ENCODE data around the gene LONRF2. TPM values are rescaled to one million over a fixed set of nuclear protein-coding genes. Genes with fewer than 3 reads are reported as not detected.

Gene LONRF2
- total RNA-seq, 1 experiment from 2014 or later: 2.7 TPM

- no peaks in the 10 kb centered on the region; the same call in 1 of the 2 replicates for H3K4me1 ChIP-seq (ENCODE audit: insufficient read depth, low read length)
- no peak overlapping the region for H3K23ac ChIP-seq (ENCODE audit: insufficient read length, low read depth, low read length)
- H3T11ph ChIP-seq (ENCODE audit: low read length): no peak overlapping the region
- no peaks in the 10 kb centered on the region for H3K23me2 ChIP-seq (ENCODE audit: insufficient read length, low read depth, low read length, poor library complexity, severe bottlenecking)
- no peak overlapping the region for H3K14ac ChIP-seq (ENCODE audit: insufficient read depth, low read length)
- H3K27me3 ChIP-seq (ENCODE audit: insufficient read depth, low read length): no peaks in the 10 kb centered on the region
- no peaks in the 10 kb centered on the region for H3K79me1 ChIP-seq (ENCODE audit: insufficient read depth, low read depth, low read length, poor library complexity, severe bottlenecking)
- H4K91ac ChIP-seq (ENCODE audit: insufficient read length, low read depth, low read length): no peak overlapping the region
- no peaks in the 10 kb centered on the region for H4K20me1 ChIP-seq (ENCODE audit: control insufficient read depth, insufficient read depth, insufficient read length)
- no peak overlapping the region for H2AK5ac ChIP-seq (ENCODE audit: insufficient read length, low read length)
- Mint-ChIP-seq H3K27me3 (ENCODE audit: low read depth) (peaks cover 17% of the 10 kb centered on the region), H3K27ac (peak overlapping the region in 2 of 3 experiments; percentile 13 to 30; a peak in 2 of 7 replicates), H3K9me3 (no peaks in the 10 kb centered on the region; a peak in 1 of 5 replicates), H3K4me1 (peaks cover 25 to 36% of the 10 kb centered on the region in 2 experiments), H3K4me3 (no peak overlapping the region), H3K36me3 (ENCODE audit: insufficient read depth in 1 of 3, low read depth in 3 of 3) (no peaks in the 10 kb centered on the region; a peak in 1 of 7 replicates)
- no peak for DNase-seq
- H3K27ac ChIP-seq (ENCODE audit: insufficient read length, low read depth, low read length): no peak overlapping the region
- no peaks in the 10 kb centered on the region for H3K9me3 ChIP-seq (ENCODE audit: control insufficient read depth, low read depth, low read length)
- H2BK120ac ChIP-seq (ENCODE audit: low read depth, low read length, poor library complexity, severe bottlenecking): no peak overlapping the region
- H2BK12ac ChIP-seq (ENCODE audit: insufficient read length, low read depth, low read length): no peak overlapping the region
- no peak overlapping the region for H3K18ac ChIP-seq (ENCODE audit: insufficient read length, low read depth, low read length)
- no peak overlapping the region for H4K5ac ChIP-seq (ENCODE audit: insufficient read length, low read depth, low read length)
- H2BK5ac ChIP-seq (ENCODE audit: insufficient read length, low read length): no peak overlapping the region
- no peaks in the 10 kb centered on the region; the same call in 1 of the 2 replicates for H3K79me2 ChIP-seq (ENCODE audit: insufficient read depth, low read length)
- no peak overlapping the region for H4K8ac ChIP-seq (replicated peaks; ENCODE audit: insufficient read length, low read depth, low read length)
- no peak overlapping the region for H3K4me2 ChIP-seq (ENCODE audit: insufficient read depth, insufficient read length, low read length)
- H2BK15ac ChIP-seq (ENCODE audit: low read depth, low read length): no peak overlapping the region
- H2AFZ ChIP-seq (ENCODE audit: low read length): no peak overlapping the region
- WGBS (ENCODE audit: extremely low coverage, insufficient read length, low lambda C conversion rate): no CpG with 5 or more reads among the region's 4 CpGs
- no peak overlapping the region for H2BK20ac ChIP-seq (ENCODE audit: low read depth, low read length, poor library complexity, severe bottlenecking)
- H3K56ac ChIP-seq (ENCODE audit: insufficient read length, low read depth, low read length): no peak overlapping the region
- no peak overlapping the region for H3K4ac ChIP-seq (ENCODE audit: low read depth, low read length)
- no peak for TF ChIP-seq CTCF (conservative IDR thresholded peaks at IDR 0.05)
- H3K9ac ChIP-seq (ENCODE audit: extremely low read depth, insufficient read length, low read length): no peak overlapping the region
Observed at GRCh38 chr2:100235581-100235980, 86.7 kb downstream of the LONRF2 start.

Data from H9 (cell line).